ENCODE results near the gene PEBP1.

The PEBP1 gene

DNA sequence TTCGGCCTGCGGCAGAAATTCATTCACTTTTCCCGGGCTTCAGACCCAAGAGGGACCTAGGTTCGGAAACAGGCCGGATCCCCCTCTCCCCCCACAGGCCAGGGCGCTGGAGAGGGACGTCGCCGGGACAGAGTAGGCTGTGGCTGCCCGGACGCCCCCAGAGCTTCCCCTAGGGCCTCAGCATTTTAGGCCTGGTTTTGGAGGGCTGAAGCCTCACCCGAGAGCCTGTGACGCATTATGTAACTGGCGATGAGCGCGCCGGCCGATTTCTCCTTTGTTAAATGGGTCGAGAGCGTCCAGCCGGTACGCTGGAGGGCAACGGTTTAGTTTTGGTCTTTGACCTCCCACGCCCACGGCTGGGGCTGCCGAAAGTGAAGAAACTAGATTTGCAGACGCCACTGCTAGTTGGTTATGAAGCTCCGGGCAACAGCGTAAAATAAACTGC is 657 bp downstream of the PEBP1 start:
- FAIRE-seq, result no peak

DNA sequence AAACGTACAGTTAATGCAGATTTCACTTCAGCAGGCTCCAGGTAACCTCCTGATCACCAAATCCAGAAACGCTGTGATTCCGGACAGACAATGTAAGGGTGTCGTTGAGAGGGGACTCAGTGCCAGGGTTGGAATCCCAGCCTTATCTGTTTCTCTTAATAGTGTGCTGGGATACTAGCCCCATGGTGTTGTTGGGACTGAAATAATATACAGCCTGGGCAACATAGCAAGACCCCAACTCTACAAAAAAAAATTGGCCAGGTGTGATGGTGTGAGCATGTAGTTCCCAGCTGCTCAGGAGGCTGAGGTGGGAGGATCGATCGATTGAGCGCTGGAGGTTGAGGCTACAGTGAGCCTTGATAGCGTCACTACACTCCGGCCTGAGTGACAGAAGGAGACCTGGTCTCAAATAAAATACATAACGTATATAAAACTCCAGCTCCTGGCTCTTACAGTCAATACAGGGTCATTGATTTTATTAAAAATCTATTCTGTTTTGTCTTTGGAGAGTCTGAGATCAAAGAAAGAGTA is 1.3 kb downstream of the PEBP1 start:
- FAIRE-seq, result no peak

DNA sequence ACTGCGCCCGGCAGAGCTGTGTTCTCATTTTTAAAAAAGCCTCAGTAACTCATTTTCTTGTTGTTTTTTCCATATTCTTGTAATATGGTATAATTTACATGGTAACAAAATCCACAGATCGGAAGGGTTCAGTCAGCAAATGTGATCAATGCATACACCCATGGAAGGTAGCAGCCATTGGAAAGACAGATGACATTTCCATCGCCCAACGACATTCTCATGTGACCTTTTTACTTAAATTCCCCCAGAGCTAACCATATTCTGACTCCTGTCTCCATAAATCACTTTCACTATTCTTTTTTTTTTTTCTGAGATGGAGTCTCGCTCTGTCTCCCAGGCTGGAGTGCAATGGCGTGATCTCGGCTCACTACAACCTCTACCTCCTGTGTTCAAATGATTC is 4.9 kb downstream of the PEBP1 start:
- no peak for FAIRE-seq

DNA sequence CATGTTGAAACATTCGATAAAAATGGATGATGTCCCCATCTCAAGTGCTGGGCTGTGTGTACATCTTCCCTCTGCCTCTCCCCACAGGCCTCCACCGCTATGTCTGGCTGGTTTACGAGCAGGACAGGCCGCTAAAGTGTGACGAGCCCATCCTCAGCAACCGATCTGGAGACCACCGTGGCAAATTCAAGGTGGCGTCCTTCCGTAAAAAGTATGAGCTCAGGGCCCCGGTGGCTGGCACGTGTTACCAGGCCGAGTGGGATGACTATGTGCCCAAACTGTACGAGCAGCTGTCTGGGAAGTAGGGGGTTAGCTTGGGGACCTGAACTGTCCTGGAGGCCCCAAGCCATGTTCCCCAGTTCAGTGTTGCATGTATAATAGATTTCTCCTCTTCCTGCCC is 8.6 kb downstream of the PEBP1 start:
- FAIRE-seq, result no peak

DNA sequence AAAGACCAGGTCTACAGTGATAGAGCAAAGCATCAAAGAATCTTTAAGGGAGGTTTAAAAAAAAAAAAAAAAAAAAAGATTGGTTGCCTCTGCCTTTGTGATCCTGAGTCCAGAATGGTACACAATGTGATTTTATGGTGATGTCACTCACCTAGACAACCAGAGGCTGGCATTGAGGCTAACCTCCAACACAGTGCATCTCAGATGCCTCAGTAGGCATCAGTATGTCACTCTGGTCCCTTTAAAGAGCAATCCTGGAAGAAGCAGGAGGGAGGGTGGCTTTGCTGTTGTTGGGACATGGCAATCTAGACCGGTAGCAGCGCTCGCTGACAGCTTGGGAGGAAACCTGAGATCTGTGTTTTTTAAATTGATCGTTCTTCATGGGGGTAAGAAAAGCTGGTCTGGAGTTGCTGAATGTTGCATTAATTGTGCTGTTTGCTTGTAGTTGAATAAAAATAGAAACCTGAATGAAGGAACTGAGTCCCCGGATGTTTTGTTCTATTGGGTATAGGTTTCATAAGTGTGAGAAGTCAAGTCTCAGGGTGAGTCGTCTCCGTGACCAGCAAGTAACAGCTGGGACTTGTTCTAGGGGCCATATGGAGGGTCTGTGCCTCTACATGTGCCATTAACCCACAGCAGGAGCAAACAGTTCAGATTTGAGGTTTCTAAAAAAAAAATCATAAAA is 9.3 kb downstream of the PEBP1 start:
- FAIRE-seq, result no peak

DNA sequence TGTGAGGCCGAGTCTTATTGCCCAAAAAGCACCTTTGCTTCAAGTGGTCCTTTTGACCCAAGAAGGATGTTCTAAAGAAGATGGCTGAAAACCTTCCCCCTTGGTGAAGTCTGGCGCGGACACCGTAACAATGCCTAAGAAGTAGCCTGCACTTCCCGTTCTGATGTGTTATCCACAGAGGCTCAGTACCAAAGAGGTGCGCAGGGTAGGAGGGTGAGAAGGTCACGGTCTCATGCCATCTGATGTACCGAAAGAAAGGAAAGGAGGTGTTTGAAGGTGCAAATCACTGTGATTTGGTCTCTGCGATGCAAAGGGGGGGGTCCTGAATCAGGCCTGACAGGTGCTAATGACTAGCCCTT is 9.9 kb downstream of the PEBP1 start:
- no peak for FAIRE-seq

DNA sequence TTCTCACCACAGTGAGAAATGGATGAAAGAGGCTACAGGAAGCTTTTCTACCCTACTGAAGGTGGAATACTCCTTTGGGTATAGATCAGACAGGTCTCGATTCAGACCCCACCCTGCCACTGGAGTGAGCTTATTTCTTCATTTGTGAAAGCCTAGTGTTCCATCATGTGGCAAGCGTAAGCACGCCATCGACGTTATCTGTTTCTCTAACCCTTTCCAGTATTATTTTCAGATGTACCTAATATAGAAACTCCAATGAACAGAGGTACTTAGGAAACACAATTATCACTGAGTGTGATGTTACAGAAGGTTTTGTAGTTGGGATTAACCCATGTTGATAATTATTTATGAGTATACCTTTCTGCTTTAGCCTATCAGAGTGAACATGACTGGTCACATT is 12.4 kb downstream of the PEBP1 start:
- no peak for FAIRE-seq

DNA sequence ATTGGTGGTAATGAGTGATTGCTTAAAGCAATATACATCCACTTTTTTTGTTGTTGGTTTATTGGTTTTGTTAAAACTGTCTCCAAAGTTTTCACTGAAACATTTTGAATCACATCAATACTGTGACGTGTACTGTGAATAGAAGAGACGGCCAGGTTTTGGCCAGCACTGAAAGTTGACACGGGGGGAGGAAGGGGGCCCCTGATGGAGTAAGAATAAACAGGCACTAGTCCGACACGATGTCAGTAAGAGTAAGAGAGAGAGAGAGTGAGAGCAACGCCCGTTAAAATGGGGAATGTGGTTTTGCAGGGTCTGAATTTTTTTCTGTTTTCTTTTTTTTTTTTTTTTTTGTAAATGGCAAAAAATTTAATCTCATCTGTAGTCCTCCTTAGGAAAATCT is 14.7 kb downstream of the PEBP1 start:
- no peak for FAIRE-seq

DNA sequence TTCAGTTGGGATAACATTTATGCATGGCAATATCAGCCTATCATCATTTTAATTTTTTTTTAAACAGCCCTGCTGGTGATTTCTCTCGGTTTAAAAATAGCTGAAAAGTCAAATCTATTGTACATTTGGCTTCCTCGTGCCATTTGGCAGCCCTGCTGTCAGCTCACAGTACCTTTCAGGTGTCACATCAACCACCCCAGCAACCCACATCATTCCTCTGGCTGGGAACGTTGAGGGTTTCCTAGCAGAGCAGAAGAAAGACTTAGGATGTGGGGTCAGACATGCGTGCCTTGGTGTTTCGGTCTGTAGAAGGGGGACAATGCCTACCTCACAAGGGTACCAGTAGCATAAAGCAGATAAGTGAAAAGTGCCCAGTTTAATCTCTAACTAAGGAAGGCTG is 15.8 kb downstream of the PEBP1 start:
- FAIRE-seq, result no peak

DNA sequence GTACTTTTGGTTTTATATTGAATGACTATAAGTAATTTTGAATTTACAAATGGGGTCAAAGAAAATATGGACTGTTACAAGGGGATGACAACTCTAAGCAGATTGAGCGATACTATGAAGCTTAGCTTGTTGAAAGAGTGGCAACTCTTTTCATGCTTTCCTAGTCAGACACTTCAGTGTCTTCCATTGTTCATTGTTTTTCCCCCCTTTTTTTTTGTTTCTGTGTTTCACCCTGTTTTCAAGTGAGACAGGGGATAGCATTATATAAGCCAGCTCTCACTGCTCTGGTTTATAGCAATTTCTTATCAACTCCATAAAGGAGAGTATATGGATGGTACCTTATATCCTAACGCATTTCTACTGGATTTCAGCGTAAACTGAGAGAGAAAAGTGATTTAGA is 24.6 kb downstream of the PEBP1 start:
- no peak for FAIRE-seq

DNA sequence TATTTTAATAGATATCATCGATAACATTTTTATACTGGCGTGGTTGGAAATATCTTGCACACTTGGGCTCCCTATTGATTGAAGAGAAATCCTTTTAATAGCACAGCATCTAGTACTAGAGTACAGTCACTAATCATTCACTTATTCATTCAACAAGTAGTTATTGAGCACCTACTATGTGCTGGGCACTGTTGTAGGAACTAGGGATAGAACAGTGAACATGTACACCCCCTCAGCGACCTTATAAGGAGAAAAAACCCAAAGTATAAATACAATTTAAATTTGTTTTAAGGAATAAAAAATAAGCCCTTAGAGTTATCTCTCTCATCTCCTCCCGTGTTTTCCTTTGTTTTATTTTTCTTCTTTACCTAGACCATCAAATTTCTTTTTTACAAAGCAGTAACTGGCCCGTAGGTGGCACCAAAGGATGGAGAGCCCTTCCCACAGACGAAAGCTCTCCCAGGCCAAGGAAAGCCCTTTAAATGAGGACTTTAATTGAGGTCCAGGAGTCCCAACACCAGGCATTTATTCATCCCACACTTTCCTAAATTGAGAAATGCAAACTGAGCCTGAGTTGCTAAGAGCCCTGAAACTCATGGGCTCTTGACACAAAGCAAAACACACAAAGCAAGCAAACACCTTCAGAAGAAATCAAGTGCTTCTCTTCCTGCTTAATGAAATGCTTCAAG is 29.0 kb downstream of the PEBP1 start:
- no peak for FAIRE-seq

DNA sequence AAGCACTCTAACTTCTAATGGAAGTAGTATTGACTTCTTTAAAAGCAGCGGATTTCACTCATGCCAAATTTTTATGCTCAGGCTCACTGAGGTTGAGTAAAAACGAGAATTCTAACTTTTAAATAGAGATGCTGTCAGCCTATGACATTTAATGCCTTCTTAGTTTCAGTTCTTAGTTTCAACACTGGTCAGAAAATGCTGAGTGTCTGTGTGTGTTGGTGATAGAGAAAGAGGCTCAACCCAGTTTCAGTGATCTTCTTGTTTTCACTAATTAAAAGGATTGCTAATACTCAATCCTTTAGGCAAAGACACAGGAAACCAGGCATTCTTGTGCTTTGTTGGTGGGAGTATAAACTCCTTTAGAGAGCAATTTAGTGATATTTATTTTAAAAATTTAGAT is 31.0 kb downstream of the PEBP1 start:
- no peak for FAIRE-seq

DNA sequence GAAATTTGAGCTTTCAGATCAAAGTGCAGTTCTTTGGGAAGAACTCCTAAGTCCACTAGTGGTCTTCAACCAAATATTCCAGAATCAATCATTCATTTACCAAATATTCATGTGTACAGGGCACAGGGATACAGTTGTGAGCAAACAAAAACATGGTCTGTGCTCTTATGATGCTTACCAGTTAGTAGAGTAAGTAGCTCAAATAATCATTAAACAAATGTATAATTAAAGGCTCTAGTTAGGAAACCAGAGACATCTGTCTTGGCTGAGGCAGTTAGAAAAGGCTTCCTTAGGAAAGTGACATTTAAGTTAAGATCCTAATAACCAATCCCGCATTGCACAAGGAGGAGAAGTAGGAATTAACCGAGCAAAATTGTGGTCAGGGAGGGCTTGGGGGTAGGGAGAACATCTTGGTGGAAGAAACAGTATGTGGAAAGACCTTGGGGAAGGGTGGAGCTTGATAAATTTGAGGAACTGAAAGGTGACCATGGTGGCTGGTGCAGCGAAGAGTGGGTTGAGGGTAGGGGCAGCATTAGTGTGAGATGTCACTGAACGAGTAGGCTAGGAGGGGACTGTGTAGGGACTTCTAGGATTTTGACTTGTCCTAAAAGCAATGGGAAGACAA is 40.0 kb downstream of the PEBP1 start:
- FAIRE-seq, result no peak

DNA sequence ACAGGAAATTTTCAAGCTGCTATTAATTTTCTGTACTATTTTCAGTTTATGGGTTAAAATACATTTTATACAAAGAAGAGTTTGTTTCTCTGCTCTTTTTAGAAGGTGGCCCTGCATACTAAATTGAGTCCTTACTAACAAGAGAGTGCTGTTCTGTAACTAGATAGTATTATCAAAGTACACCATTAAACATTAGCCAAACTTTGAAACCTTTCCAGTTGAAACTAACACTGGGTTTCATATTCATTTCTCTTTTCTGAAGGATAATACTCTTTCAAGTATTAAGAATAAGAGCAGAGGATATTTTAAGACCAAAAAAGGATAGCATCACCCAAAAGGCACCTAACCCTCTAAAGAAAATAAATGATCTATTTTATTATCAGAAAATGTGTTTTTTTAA is 47.2 kb downstream of the PEBP1 start:
- FAIRE-seq, result no peak

DNA sequence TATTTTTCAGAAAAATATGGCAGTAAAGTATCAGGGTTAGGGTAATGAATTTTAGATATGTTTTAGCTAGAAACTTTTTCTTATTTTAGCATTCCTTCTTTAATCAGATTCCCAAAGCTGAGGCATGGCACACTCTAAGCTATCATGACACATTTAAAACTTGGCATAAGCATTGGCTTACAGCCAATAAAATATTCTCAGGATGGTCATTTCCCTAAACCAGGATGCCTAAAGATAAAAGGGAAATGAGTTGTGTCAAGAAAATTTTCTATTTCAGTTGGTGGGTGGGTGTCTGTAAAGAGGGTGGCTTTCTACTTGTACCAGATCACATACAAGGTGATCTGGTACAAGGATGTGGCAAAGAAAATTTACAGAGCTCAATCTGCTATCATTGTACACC is 47.8 kb downstream of the PEBP1 start:
- no peak for FAIRE-seq

DNA sequence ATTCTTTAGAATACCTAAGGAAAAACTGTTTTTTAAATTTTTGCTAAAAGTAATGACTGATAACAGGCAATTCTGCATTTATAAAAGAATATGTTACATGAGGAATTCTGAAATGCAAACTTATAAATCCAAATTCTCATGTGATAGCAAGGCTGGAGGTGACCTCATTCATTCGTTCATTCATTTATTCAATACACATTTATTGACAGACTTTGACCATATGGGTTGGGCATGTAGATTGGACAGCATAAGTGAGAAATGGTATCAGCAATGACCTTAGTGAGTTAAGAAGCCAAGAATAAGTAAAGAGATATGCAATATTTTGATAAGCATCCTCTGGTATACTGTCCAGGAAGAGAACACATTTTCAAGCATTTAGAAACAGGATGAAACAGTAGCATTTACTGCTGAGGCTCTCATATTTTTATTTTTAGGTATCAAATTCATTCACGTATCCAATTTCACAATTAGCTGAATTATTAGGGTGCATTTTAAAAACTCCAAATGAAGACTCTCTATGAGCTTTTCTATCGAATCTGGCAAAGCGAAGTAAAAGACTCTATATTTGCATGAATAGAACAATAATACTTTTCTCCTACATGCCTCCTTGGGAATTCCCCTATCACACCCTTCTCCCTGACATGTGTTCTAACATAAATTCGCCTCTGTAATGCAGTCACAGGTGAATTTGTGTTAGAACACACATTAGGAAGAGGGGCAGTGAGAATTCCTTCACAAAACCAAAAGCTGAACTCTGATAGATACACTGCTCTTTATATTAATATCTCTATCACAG is 49.9 kb downstream of the PEBP1 start:
- FAIRE-seq, result no peak

DNA sequence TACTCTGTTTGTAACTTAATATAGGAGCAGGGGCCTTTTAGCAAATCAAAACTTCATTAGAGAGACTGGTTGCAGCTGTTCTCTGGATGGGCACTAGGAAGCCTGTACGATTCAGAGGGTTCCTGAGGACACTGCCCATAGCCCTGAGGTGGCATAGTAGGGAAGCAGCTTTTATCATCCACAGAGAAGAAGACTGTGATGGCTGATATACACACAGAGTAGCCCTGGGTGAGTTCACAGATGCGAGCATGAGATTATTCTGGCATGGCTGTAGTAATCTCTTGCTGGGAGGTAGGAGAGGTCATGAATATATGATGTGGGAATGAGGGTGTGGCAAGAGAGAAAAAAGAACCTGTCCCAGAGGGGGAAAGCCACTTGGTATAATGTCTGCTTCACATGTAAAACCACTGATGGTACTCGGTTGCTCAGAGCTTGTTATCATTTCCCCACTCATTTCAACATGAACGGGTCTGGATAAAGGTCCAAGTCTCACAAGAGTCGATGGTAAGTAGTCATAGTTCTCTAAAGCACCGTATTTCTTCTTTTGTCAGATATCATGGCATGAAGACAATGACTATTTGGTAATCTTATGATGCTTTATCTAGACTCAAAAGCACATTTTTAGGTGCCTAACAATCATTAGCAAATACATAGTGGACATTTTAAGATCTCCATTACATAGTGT is 52.0 kb downstream of the PEBP1 start:
- no peak for FAIRE-seq

DNA sequence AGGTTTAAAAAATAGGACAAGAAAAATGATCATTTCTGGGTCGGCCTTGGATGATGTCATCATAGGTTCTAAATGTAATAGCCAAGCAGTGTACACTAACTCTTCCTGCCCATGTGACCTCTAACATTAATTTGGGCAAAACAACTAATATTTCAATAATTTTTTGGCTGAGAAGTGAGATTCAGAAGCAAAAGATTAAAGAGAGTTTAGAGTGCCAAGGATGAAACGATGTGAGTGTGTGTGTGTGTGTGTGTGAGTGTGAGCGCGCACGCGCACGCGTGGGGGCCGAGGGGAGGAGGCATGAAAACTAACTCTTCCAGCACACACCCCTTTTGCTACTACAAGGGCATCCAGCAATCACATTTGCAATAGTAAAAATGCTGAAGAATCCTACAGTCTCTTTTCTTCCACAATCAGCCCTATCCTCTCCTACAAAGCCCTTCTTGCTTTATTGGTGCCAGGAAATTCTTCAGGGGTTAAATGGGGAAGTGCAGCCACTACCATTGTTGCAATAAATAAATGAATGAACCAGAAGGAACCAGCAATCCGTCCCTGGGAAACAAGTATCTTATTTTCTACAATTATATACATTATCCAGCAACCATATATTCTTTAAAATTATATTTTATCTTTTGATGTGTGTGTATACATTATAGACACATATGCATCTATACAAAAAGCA is 52.9 kb downstream of the PEBP1 start:
- no peak for FAIRE-seq

DNA sequence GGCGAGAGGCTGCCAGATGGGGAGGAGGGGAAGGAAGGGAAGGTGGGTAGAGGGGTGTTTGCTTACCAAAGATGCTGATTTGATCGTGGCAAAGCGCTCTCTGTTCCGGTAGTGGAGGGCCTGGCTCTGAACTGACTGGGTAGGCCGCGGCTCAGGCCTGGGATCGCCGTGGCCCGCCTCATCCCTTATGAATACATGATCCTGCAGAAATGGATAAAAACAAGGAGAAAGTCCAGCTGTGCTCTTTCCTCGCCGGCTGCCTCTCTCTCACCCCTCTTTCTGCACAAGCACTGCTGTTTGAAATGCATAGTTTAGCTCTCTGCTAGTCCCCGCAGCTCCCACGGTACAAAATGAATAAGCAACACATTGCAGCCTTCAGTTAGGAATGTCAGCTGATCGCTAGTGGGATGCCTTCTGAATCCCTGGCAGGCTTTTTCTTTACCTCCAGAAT is 53.8 kb downstream of the PEBP1 start:
- no peak for FAIRE-seq

DNA sequence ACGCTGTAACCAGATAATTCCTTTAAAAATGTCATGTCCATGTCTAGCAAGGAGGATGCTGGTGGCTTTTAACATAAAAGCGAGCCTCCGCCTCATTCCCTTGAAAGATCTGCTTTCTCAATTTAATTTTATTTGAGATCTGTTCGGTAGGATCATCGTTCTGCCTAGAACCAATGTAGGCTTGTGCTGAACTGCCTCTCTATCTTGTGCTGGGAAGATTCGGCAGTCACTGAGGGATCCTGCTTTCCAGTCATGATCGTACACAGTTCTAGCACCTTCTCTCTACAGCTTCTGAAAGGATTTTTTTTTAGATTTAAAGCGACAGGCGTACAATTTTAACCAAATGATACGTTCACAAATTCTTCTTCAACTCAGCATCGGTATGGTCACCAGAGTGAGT is 54.3 kb downstream of the PEBP1 start:
- no peak for FAIRE-seq

DNA sequence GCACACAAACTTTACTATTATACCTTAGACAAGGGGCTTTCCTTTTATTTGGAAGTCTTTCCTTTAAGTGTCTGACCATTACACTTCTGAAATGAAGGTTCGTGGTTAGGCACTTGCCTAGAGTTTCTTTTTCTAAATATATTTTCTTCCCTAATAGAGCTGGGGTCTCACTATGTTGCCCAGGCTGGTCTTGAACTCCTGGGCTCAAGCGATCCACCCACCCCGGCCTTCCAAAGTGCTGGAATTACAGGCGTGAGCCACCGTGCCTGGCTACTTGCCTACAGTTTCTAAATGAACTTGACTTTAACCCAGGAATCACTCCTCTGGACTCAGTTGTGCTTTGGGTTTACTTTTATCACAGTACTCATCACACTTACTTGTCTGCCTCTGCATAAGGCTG is 57.6 kb downstream of the PEBP1 start:
- no peak for FAIRE-seq

DNA sequence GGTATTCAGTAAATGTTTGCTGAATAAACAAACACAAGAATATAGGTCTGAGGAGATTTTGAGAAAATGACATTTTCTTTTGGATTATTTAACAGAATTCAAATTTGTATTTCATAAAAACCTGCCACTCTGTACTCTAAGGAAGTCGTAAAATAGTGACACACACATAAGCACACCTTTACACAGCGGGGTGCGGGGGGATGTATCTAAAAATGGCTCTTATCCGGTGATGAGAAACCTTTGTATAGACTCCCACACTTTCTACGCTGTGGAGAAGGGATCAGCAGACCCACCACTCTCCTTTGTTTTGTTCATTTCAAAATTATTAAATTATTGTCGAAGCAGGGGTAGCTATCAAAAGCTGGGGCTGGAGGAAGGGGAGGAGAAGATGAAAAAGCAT is 58.0 kb downstream of the PEBP1 start:
- FAIRE-seq, result no peak

Data from endometrium (tissue), 2 donors.